Activated effector memory CD4-positive, alpha-beta T cell treated with Interleukin-2 at 50 U/mL for 16 hours (primary cell): ENCODE data around the gene TFCP2L1.
"Not testable (repeated sequence)": the region's sequence is repeated elsewhere in the genome, so short reads cannot be mapped to it uniquely, and the experiment has no call there.

ENCODE experiments used
- DNase-seq: peaks from one replicate; pipeline ENCODE4 v3.0.0-alpha.2; 2020

Gene TFCP2L1, protein sequence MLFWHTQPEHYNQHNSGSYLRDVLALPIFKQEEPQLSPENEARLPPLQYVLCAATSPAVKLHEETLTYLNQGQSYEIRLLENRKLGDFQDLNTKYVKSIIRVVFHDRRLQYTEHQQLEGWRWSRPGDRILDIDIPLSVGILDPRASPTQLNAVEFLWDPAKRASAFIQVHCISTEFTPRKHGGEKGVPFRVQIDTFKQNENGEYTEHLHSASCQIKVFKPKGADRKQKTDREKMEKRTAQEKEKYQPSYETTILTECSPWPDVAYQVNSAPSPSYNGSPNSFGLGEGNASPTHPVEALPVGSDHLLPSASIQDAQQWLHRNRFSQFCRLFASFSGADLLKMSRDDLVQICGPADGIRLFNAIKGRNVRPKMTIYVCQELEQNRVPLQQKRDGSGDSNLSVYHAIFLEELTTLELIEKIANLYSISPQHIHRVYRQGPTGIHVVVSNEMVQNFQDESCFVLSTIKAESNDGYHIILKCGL

DNA sequence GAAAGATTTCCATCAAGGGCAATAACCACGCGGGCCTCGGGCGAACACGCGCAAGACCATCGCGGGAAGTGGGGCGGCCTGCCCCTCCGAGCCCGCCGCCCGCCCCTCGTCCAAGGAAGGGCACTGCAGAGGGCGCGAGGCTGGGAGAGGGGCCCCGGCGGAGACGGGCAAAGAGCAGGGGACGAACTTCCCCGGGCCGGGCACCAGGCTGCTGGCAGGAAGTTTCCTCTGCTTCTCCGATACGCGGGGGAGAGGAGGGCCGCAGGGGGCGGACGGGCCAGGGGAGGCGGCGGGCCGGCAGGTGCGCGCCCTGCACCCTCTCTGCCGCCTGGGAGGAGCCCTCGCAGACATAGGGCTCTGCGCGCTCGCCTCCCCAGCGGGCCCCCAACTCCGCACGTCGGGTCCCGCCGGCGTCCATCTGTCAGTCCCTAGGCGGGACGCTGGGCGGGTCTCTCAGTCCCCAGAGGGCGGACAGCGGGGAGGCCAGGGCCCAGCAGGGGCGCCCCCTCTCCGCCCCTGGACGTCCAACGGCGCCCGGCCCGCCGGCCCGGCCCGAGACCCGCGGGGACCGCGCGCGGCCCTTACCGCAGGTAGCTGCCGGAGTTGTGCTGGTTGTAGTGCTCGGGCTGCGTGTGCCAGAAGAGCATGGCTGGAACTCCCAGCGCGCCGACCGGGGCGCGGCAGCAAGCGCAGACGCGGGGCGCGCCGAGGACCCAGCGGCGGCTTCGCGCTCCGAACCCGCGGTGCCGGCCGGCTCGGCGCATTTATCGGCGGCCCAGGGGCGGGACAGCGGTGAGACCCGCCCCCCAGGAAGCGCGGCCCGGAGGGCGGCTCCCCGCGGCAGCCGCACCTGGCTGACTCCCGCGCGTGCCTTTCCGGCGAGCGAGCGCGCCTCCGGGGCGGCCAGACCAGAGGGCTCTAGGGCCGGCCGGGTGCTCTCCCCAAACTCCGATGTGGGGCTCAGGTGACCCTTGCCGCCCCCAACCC lies at the start of gene TFCP2L1:
Gene TFCP2L1, minus strand, starts transcription at position 740 of the 987 bp plus-strand sequence. Its CDS starts 93 bp downstream, at position 647.
- DNase-seq = no peak

DNA sequence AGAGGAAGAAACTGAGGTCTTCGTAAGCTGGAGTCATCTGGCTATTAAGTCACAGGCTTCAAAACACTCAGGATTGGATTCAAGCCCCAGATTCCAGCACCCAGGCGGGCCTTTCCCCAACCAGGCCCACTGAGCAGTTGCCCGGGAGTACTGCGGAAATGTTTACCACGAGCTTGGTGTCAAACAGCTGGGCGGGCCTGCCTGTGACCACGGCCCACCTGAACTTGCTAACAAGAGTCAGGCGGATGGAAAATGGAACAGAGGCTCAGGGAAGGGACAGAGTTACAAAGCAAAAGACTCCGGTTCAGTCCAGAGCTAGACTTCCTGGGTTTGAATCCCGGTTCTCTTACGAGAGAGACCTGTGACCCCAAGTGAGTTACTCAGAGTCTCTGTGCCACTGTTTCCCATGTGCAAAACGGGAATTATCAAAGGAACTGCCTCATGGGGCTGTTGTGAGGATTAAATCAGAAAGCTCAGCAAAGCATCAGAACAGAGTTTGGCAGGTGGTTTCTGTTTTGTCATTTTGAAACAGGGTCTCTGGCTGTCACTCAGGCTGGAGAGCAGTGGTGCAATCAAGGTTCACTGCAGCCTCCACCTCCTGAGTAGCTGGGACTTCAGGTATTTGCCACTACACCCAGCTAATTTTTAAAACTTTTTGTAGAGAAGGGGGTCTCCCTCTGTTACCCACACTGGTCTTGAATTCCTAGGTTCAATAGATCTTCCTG lies 49.0 kb upstream of the TFCP2L1 start:
- no peak for DNase-seq

GRCh38 chr2:121333231-121333630 lies 48.2 kb upstream of the TFCP2L1 start:
- no peak for DNase-seq

DNA sequence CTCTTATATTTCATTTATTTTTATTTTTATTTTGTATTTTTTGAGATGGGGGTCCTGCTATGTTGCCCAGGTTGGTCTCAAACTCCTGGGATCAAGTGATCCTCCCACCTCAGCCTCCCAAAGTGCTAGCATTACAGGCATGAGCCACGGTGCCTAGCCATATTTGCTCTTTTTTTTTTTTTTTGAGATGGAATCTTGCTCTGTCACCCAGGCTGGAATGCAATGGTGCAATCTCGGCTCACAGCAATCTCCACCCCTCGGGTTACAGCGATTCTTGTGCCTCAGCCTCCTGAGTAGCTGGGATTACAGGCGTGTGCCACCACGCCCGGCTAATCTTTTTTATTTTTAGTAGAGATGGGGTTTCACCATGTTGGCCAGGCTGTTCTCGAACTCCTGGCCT lies 46.3 kb upstream of the TFCP2L1 start:
- DNase-seq = not testable (repeated sequence)

GRCh38 chr2:121330921-121331320 lies 45.9 kb upstream of the TFCP2L1 start:
- no peak for DNase-seq

- DNase-seq = no peak
These were observed 44.8 kb upstream of the TFCP2L1 start for GRCh38 chr2:121329786-121330185.

DNA sequence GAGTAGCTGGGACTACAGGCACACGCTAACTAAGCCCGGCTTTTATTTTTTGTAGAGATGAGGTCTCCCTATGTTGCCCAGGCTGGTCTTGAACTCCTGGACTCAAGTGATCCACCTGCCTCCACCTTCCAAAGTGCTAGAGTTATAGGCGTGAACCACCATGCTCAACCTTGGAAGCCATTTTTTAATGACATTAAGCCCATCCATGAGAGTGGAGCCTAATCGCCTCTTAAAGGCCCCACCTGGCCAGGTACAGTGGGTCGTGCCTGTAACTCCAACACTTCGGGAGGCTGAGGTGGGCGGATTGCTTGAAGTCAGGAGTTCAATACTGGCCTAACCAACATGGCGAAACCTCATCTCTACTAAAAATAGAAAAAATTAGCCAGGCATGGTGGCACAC lies 41.6 kb upstream of the TFCP2L1 start:
- DNase-seq = no peak

DNA sequence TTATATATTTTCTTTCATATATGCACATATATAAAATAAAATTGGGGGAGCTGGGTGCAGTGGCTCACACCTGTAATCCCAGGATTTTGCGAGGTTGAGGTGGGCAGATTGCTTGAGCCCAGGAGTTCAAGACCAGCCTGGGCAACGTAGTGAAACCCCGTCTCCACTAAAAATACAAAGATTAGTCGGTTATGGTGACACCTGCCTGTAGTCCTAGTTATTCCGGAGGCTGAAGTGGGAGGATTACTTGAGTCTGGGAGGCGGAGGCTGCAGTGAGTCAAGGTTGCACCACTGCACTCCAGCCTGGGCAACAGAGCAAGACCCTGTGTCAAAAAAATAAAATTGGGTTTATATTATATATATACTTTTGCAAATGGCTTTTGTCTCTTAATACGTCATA lies 39.6 kb upstream of the TFCP2L1 start:
- no peak for DNase-seq

- no peak for DNase-seq
These were observed 36.5 kb upstream of the TFCP2L1 start for GRCh38 chr2:121321476-121321875.

- no peak for DNase-seq
These were observed 34.9 kb upstream of the TFCP2L1 start for GRCh38 chr2:121319941-121320340.

- DNase-seq = no peak
These were observed 32.0 kb upstream of the TFCP2L1 start for GRCh38 chr2:121316986-121317385.

DNA sequence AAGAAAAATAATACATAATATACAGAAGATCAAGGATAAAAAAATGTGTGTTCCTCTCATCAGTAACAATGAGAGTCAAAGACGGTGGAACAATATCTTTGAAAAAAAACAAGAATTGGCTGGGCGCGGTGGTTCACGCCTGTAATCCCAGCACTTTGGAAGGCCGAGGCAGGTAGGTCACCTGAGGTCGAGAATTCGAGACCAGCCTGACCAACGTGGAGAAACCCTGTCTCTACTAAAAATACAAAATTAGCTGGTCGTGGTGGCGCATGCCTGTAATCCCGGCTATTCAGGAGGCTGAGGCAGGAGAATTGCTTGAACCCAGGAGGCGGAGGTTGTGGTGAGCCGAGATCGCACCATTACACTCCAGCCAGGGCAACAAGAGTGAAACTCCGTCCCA lies 28.7 kb upstream of the TFCP2L1 start:
- not testable (repeated sequence) for DNase-seq

DNA sequence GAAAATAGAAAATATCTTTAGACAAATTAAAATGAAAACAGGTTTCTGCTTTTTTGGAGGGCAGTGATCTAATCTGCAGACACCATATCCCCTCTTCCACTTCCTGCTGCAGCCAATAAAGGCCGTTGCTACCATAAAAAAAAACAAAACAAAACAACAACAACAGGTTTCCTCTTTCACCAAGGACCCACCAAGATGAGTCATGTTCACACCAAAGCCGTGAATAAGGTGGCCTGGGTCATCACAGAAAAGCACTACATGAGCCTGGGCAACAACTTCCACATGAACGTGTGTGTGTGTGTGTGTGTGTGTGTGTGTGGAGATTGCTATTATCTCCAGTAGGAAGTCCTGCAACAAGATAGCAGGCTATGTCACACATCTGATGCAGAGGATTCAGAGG lies 24.8 kb upstream of the TFCP2L1 start:
- DNase-seq = no peak

GRCh38 chr2:121309323-121309722 lies 24.3 kb upstream of the TFCP2L1 start:
- DNase-seq = no peak

- no peak for DNase-seq
These were observed 22.0 kb upstream of the TFCP2L1 start for GRCh38 chr2:121307048-121307447.

DNA sequence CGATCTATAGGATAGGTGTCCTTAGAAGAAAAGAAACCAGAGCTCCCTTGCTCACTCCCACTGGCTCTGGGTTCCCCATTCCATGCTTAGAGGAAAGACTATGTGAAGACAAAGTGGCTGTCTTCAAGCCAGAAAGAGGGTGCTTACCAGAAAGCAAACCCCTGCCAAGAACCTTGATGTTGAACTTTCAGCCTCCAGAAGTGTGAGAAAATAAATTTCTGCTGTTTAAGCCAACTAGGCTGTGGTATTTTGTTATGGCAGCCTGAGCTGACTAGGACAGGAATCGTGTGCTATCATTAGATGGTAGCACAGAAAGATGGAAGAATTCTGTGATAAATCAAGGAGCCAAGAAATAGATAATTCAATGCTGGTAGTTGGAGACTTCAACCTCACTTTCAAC lies 19.9 kb upstream of the TFCP2L1 start:
- DNase-seq = no peak

GRCh38 chr2:121303531-121304263 lies 18.7 kb upstream of the TFCP2L1 start:
- DNase-seq = no peak

DNA sequence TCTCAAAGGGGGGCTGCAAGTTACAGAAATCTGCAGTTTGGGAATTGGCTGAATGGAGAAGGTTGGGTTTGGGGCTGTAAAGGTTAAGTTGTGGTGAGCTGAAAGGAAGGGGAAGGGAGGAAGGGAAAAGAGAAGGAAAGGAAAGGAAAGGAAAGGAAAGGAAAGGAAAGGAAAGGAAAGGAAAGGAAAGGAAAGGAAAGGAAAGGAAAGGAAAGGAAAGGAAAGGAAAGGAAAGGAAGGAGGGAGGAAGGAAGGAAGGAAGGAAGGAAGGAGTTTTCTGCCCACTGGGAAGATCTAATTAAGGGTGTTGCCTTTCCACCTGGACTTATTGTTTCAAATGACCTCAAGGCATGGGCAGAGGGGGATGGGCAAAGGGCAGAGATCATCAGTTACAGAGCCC lies 16.2 kb upstream of the TFCP2L1 start:
- not testable (repeated sequence) for DNase-seq

GRCh38 chr2:121298476-121298875 lies 13.5 kb upstream of the TFCP2L1 start:
- DNase-seq = no peak

DNA sequence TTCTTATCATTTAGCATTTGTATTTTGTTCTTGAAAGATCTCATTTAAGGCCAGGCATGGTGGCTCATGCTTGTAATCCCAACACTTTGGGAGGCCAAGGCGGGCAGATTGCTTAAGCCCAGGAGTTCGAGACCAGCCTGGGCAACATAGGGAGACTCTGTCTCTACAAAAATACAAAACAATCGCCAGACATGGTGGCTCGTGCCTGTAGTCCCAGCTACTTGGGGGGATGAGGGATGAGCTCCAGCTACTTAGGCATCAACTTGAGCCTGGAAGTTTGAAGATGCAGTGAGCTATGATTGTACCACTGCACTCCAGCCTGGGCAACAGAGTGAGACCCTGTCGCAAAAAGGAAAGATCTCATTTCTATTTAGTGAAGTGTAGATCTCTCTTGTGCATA lies 12.9 kb upstream of the TFCP2L1 start:
- not testable (repeated sequence) for DNase-seq

DNA sequence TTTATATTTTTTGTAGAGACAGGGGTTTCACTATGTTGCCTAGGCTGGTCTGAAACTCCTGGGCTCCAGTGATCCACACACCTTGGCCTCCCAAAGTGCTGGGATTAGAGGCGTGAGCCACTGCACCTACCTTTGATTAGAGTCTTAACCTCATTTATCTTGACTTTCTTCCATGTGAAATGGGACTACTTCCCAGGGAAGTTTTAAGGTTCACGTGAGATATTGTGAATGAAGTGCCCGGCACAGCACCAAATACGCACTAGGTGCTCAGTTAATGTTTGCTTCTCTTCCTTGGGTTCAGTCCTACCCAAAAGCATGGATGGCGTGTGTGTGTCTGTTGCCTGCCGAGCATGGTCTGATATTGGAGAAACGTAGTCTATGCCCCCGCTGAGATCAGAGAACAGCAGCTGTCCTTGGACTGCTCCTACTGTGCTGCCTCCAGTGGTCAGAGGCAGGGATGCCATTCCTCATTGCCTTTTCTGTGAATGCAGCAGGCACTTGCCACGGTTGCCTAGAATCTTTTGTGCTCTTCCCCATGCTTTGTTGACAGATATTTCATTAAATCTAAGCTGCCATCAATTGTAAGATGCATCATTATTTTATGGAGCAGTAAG lies 12.3 kb upstream of the TFCP2L1 start:
- DNase-seq = no peak
